Hippocampal formation (tissue), 2 donors: ENCODE data around the gene AKAP7.
"Not testable (repeated sequence)": the region's sequence is repeated elsewhere in the genome, so short reads cannot be mapped to it uniquely, and the experiment has no call there.

Experiments used
- DNase-seq, 2 donors: peaks; one replicate each; lab custom pipeline; 2025; lab: John Stamatoyannopoulos, UW

Gene AKAP7

GRCh38 chr6:131135244-131136020 is at the start of gene AKAP7:
AKAP7 (plus strand) TSS chr6:131135467; CDS start chr6:131135764, 297 bp downstream.
- peak; percentile 62 to 78 for DNase-seq

- DNase-seq = not testable (repeated sequence)
Measured at GRCh38 chr6:131090339-131090738, 44.9 kb upstream of the AKAP7 start.

GRCh38 chr6:131091944-131092343 is 43.3 kb upstream of the AKAP7 start:
- DNase-seq = not testable (repeated sequence)

GRCh38 chr6:131093334-131093733 is 41.9 kb upstream of the AKAP7 start:
- DNase-seq = no peak

- DNase-seq = no peak
Measured at GRCh38 chr6:131096786-131097185, 38.5 kb upstream of the AKAP7 start.

GRCh38 chr6:131101911-131102680 is 33.2 kb upstream of the AKAP7 start:
- DNase-seq = no peak

- DNase-seq = no peak
Measured at GRCh38 chr6:131103296-131103695, 32.0 kb upstream of the AKAP7 start.

GRCh38 chr6:131103901-131104300 is 31.4 kb upstream of the AKAP7 start:
- DNase-seq = peak in 1 of 2 donors; percentile 0

- no peak for DNase-seq
Measured at GRCh38 chr6:131107151-131107550, 28.1 kb upstream of the AKAP7 start.

- DNase-seq = no peak
Measured at GRCh38 chr6:131112249-131112648, 23.0 kb upstream of the AKAP7 start.

GRCh38 chr6:131115651-131116050 is 19.6 kb upstream of the AKAP7 start:
- DNase-seq = no peak

- DNase-seq = no peak
Measured at GRCh38 chr6:131116321-131116720, 18.9 kb upstream of the AKAP7 start.

- no peak for DNase-seq
Measured at GRCh38 chr6:131116755-131117360, 18.4 kb upstream of the AKAP7 start.

- no peak for DNase-seq
Measured at GRCh38 chr6:131117878-131118277, 17.4 kb upstream of the AKAP7 start.

GRCh38 chr6:131122007-131122406 is 13.3 kb upstream of the AKAP7 start:
- DNase-seq = no peak

- DNase-seq = no peak
Measured at GRCh38 chr6:131122516-131122915, 12.8 kb upstream of the AKAP7 start.

GRCh38 chr6:131124336-131125071 is 10.8 kb upstream of the AKAP7 start:
- no peak for DNase-seq

- no peak for DNase-seq
Measured at GRCh38 chr6:131125431-131125830, 9.8 kb upstream of the AKAP7 start.

GRCh38 chr6:131129689-131130553 is 5.3 kb upstream of the AKAP7 start:
- DNase-seq = no peak

- DNase-seq = no peak
Measured at GRCh38 chr6:131130554-131130940, 4.7 kb upstream of the AKAP7 start.

- DNase-seq = no peak
Measured at GRCh38 chr6:131132360-131132759, 2.9 kb upstream of the AKAP7 start.
